CD14-positive monocyte (primary cell): Measurements from ENCODE around the gene BAZ1B. TPM values are rescaled to one million over a fixed set of nuclear protein-coding genes. Genes with fewer than 3 reads are reported as not detected.

Source experiments
- DNase-seq, 3 donors: peaks; one replicate each; pipeline ENCODE4 v3.0.0-alpha.2; 2011 to 2022
- H2AFZ ChIP-seq: 2 replicates; pipeline ENCODE4 v1.6.0; 2012; ENCODE audit warnings: mild to moderate bottlenecking, low read depth, low read length, inconsistent platforms; ENCODE audit not compliant: insufficient read depth, poor library complexity, severe bottlenecking
- H3K27ac ChIP-seq, 2 donors: 1 replicate in 1 of 2; 2 replicates in 1 of 2; pipeline ENCODE4 v1.5.1; 2012 to 2013; ENCODE audit warnings: low read length in 2 of 2, control low read depth in 1 of 2, inconsistent platforms in 1 of 2, low read depth in 1 of 2, mild to moderate bottlenecking in 1 of 2
- H3K27me3 ChIP-seq, 2 donors: one replicate each; pipeline versions ENCODE4 v1.6.0 to v1.6.1; 2011 to 2013; ENCODE audit warnings: low read length in 2 of 2; ENCODE audit not compliant: control insufficient read depth in 2 of 2, insufficient read depth in 2 of 2
- H3K36me3 ChIP-seq, 2 donors: replicated peaks in 1 of 2; 1 replicate in 1 of 2; 2 replicates in 1 of 2; pipeline versions ENCODE4 v1.5.1 to v1.6.1; 2012 to 2013; ENCODE audit warnings: low read length in 2 of 2, control low read depth in 1 of 2, inconsistent platforms in 1 of 2, mild to moderate bottlenecking in 1 of 2; ENCODE audit not compliant: insufficient read depth in 2 of 2, control insufficient read depth in 1 of 2
- H3K4me1 ChIP-seq, 2 donors: 1 replicate in 1 of 2; 2 replicates in 1 of 2; pipeline versions ENCODE4 v1.5.1 to v1.6.1; 2012 to 2013; ENCODE audit warnings: low read length in 2 of 2, control low read depth in 1 of 2, inconsistent platforms in 1 of 2, mild to moderate bottlenecking in 1 of 2, moderate library complexity in 1 of 2; ENCODE audit not compliant: insufficient read depth in 2 of 2, control insufficient read depth in 1 of 2
- H3K4me2 ChIP-seq: replicated peaks from 2 replicates; pipeline ENCODE3; 2012; ENCODE audit warnings: low read length, moderate library complexity, mild to moderate bottlenecking; ENCODE audit not compliant: poor library complexity, severe bottlenecking; ENCODE audit errors: extremely low read depth
- H3K4me3 ChIP-seq, 3 experiments: fragments of 200-600 bp in 1 of 3; sonication (generic) in 1 of 3; replicated peaks in 1 of 3; 1 replicate in 2 of 3; 2 replicates in 1 of 3; pipeline ENCODE4 v1.5.1; 2011 to 2013; ENCODE audit warnings: low read length in 3 of 3, mild to moderate bottlenecking in 3 of 3, control low read depth in 2 of 3, low read depth in 2 of 3, inconsistent platforms in 1 of 3, moderate library complexity in 1 of 3
- H3K79me2 ChIP-seq: 2 replicates; pipeline ENCODE4 v1.6.0; 2012; ENCODE audit warnings: mild to moderate bottlenecking, control low read depth, inconsistent platforms, low read length, moderate library complexity; ENCODE audit not compliant: insufficient read depth
- H3K9ac ChIP-seq: 2 replicates; pipeline ENCODE4 v1.6.0; 2017; ENCODE audit warnings: low read length, mild to moderate bottlenecking; ENCODE audit not compliant: insufficient read depth, poor library complexity, severe bottlenecking
- H3K9me3 ChIP-seq, 2 donors: replicated peaks in 1 of 2; 1 replicate in 1 of 2; 2 replicates in 1 of 2; pipeline versions ENCODE4 v1.5.1 to v1.6.1; 2012 to 2013; ENCODE audit warnings: low read length in 2 of 2, control low read depth in 1 of 2; ENCODE audit not compliant: control insufficient read depth in 1 of 2, insufficient read depth in 1 of 2
- H4K20me1 ChIP-seq: 2 replicates; pipeline ENCODE4 v1.6.0; 2012; ENCODE audit warnings: mild to moderate bottlenecking, low read length, control low read depth, moderate library complexity; ENCODE audit not compliant: insufficient read depth
- H3K27ac Mint-ChIP-seq, 7 donors: one replicate each; pipeline ENCODE4 v1.8.0; 2020; ENCODE audit warnings: mild to moderate bottlenecking in 7 of 7, mixed read lengths in 7 of 7, moderate library complexity in 6 of 7, inconsistent platforms in 2 of 7
- H3K27me3 Mint-ChIP-seq, 3 donors: one replicate each; pipeline ENCODE4 v1.8.0; 2021 to 2022; ENCODE audit warnings: low read depth in 3 of 3, mild to moderate bottlenecking in 3 of 3, mixed read lengths in 3 of 3, moderate library complexity in 3 of 3, inconsistent platforms in 1 of 3
- H3K36me3 Mint-ChIP-seq, 2 donors: one replicate each; pipeline ENCODE4 v1.8.0; 2020; ENCODE audit warnings: mixed read lengths in 2 of 2, inconsistent platforms in 1 of 2, mild to moderate bottlenecking in 1 of 2
- H3K4me1 Mint-ChIP-seq: one replicate; pipeline ENCODE4 v1.8.0; 2020; ENCODE audit warnings: mild to moderate bottlenecking, mixed read lengths
- H3K4me3 Mint-ChIP-seq, 2 donors: one replicate each; pipeline ENCODE4 v1.8.0; 2020; ENCODE audit warnings: mild to moderate bottlenecking in 2 of 2, mixed read lengths in 2 of 2, moderate library complexity in 1 of 2
- H3K9me3 Mint-ChIP-seq, 7 donors: one replicate each; pipeline ENCODE4 v1.8.0; 2020 to 2022; ENCODE audit warnings: mixed read lengths in 7 of 7, mild to moderate bottlenecking in 6 of 7, moderate library complexity in 6 of 7, inconsistent platforms in 2 of 7
- CTCF ChIP-seq: fragments of 200-600 bp; IDR thresholded peaks from one replicate; pipeline ENCODE4 v1.8.0; 2022; ENCODE audit warnings: antibody characterized with exemption, mild to moderate bottlenecking
- WGBS: methylation state at CpG from one replicate; pipeline ENCODE4 v1.1.5; 2013; ENCODE audit warnings: missing lambda C conversion rate; ENCODE audit not compliant: insufficient coverage; 5-methylcytosine and 5-hydroxymethylcytosine counted together
- intact Hi-C, 2 donors: fragments of 100-400 bp; cut with micrococcal nuclease; formaldehyde crosslinking; loops; one replicate each; pipeline versions ENCODE4 v1.15.0 to v1.15.1; 2023
- polyA plus RNA-seq, 3 donors: library from polyadenylated mRNA; depleted of rRNA in 1 of 3; unstranded in 2 of 3; stranded (reverse) in 1 of 3; fragments of 300-500 nt in 2 of 3; fragments of >200 nt in 1 of 3; fragmentation: Illumina TruSeq in 2 of 3; gene quantifications; 1 replicate in 2 of 3; 2 replicates in 1 of 3; pipeline ENCODE4 v1.2.3, GENCODE V29; 2012 to 2021

The BAZ1B gene
- polyA plus RNA-seq, 3 donors = 2.5 to 12.1 (median 5.0) TPM

- H3K9ac ChIP-seq = no peak overlapping the region
- no peaks in the 10 kb centered on the region for H3K9me3 ChIP-seq
- H3K4me1 ChIP-seq = no peaks in the 10 kb centered on the region
- no peak overlapping the region for H3K4me2 ChIP-seq
- Mint-ChIP-seq H3K9me3 (no peaks in the 10 kb centered on the region), H3K36me3 (peaks cover 84 to 98% of the 10 kb centered on the region in 2 donors), H3K27me3 (no peaks in the 10 kb centered on the region), H3K4me3 (no peak overlapping the region), H3K4me1 (no peaks in the 10 kb centered on the region), H3K27ac (peak overlapping the region in 1 of 7 donors; percentile 59)
- intact Hi-C loops = loop anchor here in 1 of 2 donors (10.0 kb wide), 1 partner anchor 72 kb away; no protein-coding TSS in a partner anchor
- no peak overlapping the region for H3K27ac ChIP-seq
- H3K36me3 ChIP-seq = peaks cover 88 to 100% of the 10 kb centered on the region in 2 donors
- no peak overlapping the region for H2AFZ ChIP-seq
- no peak for TF ChIP-seq CTCF
- no peaks in the 10 kb centered on the region for H4K20me1 ChIP-seq
- no peaks in the 10 kb centered on the region for H3K27me3 ChIP-seq
- no peak for DNase-seq
- no peaks in the 10 kb centered on the region for H3K79me2 ChIP-seq
- H3K4me3 ChIP-seq = no peak overlapping the region
- WGBS = 83% methylated on average over 1 of the region's 3 CpGs
Measured at GRCh38 chr7:73463260-73463659, 58.8 kb downstream of the BAZ1B start.

DNA sequence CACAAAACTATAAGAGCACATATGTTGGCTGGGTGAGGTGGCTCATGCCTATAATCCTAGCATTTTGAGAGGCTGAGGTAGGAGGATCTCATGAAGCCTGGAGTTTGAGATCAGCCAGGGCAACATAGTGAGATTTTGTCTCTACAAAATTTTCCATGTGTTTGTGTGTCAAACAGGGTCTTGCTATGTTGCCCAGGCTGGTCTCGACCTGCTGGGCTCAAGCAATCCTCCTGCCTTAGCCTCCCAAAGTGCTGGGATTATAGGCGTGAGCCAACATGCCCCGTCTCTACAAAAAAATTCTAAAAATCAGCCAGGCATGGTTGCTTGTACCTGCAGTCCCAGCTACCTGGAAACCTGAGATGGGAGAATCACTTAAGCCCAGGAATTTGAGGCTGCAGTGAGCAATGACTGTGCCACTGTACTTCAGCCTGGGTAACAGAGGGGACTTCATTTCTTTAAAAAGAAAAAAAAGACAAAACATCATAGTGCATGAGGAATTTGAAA lies 60.3 kb downstream of the BAZ1B start:
- Mint-ChIP-seq H3K27me3 (no peaks in the 10 kb centered on the region), H3K36me3 (peaks cover 84 to 98% of the 10 kb centered on the region in 2 donors), H3K4me3 (no peak overlapping the region), H3K9me3 (no peaks in the 10 kb centered on the region), H3K27ac (no peak overlapping the region), H3K4me1 (no peaks in the 10 kb centered on the region)
- no peaks in the 10 kb centered on the region for H3K4me1 ChIP-seq
- H4K20me1 ChIP-seq = peaks cover 3% of the 10 kb centered on the region
- no peaks in the 10 kb centered on the region for H3K79me2 ChIP-seq
- no peak for DNase-seq
- H3K4me2 ChIP-seq = no peak overlapping the region
- no peak overlapping the region for H3K27ac ChIP-seq
- 100% methylated on average over 2 of the region's 3 CpGs for WGBS
- no peaks in the 10 kb centered on the region for H3K27me3 ChIP-seq
- no peak for TF ChIP-seq CTCF
- H3K9ac ChIP-seq = no peak overlapping the region
- peaks cover 88 to 100% of the 10 kb centered on the region in 2 donors for H3K36me3 ChIP-seq
- H3K4me3 ChIP-seq = no peak overlapping the region
- H3K9me3 ChIP-seq = no peaks in the 10 kb centered on the region
- intact Hi-C loops = loop anchor here in 1 of 2 donors (10.0 kb wide), 1 partner anchor 73 kb away; no protein-coding TSS in a partner anchor
- no peak overlapping the region for H2AFZ ChIP-seq
